HepG2 (cell line): ENCODE results near the gene IGF2BP1. TPM values are rescaled to one million over a fixed set of nuclear protein-coding genes. Genes with fewer than 3 reads are reported as not detected.

Source experiments
- ASH2L ChIP-seq: fragments of 300-600, 200-600 bp; sonication (generic); IDR thresholded peaks from 2 replicates; pipeline ENCODE4 v1.7.0; 2017; ENCODE audit warnings: low read depth, mild to moderate bottlenecking, moderate library complexity, mixed read lengths, low read length; ENCODE audit not compliant: insufficient read length
- DR1 ChIP-seq: sonication (generic); formaldehyde crosslinking; IDR thresholded peaks from 2 replicates; pipeline ENCODE4 v1.8.0; 2021; ENCODE audit warnings: mild to moderate bottlenecking, missing genetic modification reagents, inconsistent platforms
- FOXK1 ChIP-seq: sonication (generic); formaldehyde crosslinking; IDR thresholded peaks from 2 replicates; pipeline ENCODE4 v1.4.0; 2020; ENCODE audit warnings: low read depth, missing genetic modification reagents, borderline replicate concordance
- KAT2B ChIP-seq: fragments of 150-350 bp; IDR thresholded peaks from 2 replicates; pipeline ENCODE4 v1.6.1; 2014; ENCODE audit warnings: low read depth, low read length, borderline replicate concordance
- KAT7 ChIP-seq: IDR thresholded peaks from 2 replicates; pipeline ENCODE4 v1.6.1; 2018; ENCODE audit warnings: borderline replicate concordance, missing compliant biosample characterization
- RFX3 ChIP-seq: IDR thresholded peaks from 2 replicates; pipeline ENCODE4 v1.6.1; 2016; ENCODE audit warnings: missing biosample characterization, missing genetic modification reagents
- ZNF501 ChIP-seq: sonication (generic); formaldehyde crosslinking; IDR thresholded peaks from 2 replicates; pipeline ENCODE4 v1.5.1; 2020; ENCODE audit warnings: mild to moderate bottlenecking, moderate library complexity, missing genetic modification reagents
- ZNF644 ChIP-seq: IDR thresholded peaks from 2 replicates; pipeline ENCODE4 v1.6.1; 2016; ENCODE audit warnings: low read depth
- ZNF772 ChIP-seq: sonication (generic); formaldehyde crosslinking; IDR thresholded peaks from 2 replicates; pipeline ENCODE4 v1.5.0; 2020; ENCODE audit warnings: mild to moderate bottlenecking, missing genetic modification reagents
- ZNF850 ChIP-seq: sonication (generic); formaldehyde crosslinking; conservative IDR thresholded peaks from 2 replicates; pipeline ENCODE4 v1.9.0; 2021; ENCODE audit warnings: mild to moderate bottlenecking, missing genetic modification reagents
- polyA plus RNA-seq, 8 experiments: library from polyadenylated mRNA; depleted of rRNA in 3 of 8; stranded (reverse) in 7 of 8; unstranded in 1 of 8; fragments of >200 nt; fragmentation: Illumina TruSeq in 4 of 8; extraction: Trizol in 4 of 8; gene quantifications; 2 replicates each; pipeline versions ENCODE4 v1.2.1 to v1.2.3, GENCODE V29; 2011 to 2016; ENCODE audit warnings: low read depth in 4 of 8, missing spikeins in 1 of 8, mixed read lengths in 1 of 8; ENCODE audit not compliant: insufficient read depth in 1 of 8
- total RNA-seq, 5 experiments: library from RNA; depleted of rRNA; stranded (reverse); fragments of >200 nt; fragmentation: Illumina TruSeq; extraction: Trizol; gene quantifications; 2 replicates each; pipeline ENCODE4 v1.2.3, GENCODE V29; 2016; ENCODE audit warnings: low read depth in 1 of 5
- TF ChIP-seq, protein P1 (sequence below): IDR thresholded peaks from 2 replicates; pipeline ENCODE4 v1.6.1; 2016; ENCODE audit warnings: low read depth, control low read depth
- TF ChIP-seq, protein P2 (sequence below): sonication (generic); formaldehyde crosslinking; IDR thresholded peaks from 2 replicates; pipeline ENCODE4 v1.4.0; 2020; ENCODE audit warnings: missing genetic modification reagents, borderline replicate concordance
- TF ChIP-seq, protein P3 (sequence below), 2 experiments: sonication (generic) in 1 of 2; formaldehyde crosslinking in 1 of 2; IDR thresholded peaks; 2 replicates each; pipeline versions ENCODE4 v1.6.1 to v1.9.0; 2014 to 2022; ENCODE audit warnings: antibody characterized with exemption in 1 of 2, borderline replicate concordance in 1 of 2, inconsistent platforms in 1 of 2, low read depth in 1 of 2, missing genetic modification reagents in 1 of 2
- TF ChIP-seq, protein P4 (sequence below): sonication (generic); formaldehyde crosslinking; IDR thresholded peaks from 2 replicates; pipeline ENCODE4 v1.8.1; 2022; ENCODE audit warnings: mild to moderate bottlenecking, missing genetic modification reagents

Gene IGF2BP1
- total and polyA plus RNA-seq, 2 of the 13 experiments (the other 11 are each of a cell fraction or from before 2014, with no cell fraction given): 29.7 to 75.1 TPM

GRCh38 chr17:49079840-49080663 lies 82.9 kb downstream of the IGF2BP1 start (continued):
- TF ChIP-seq ZNF501 (no peak; the same call in none of the 2 replicates), KAT7 (peak; percentile 24; the same call in 1 of the 2 replicates), DR1 (no peak), ZNF644 (CRISPR knock-in tag) (no peak), RFX3 (no peak), KAT2B (no peak), ZNF850 (CRISPR knock-in tag) (no peak), ASH2L (peak; percentile 92), FOXK1 (CRISPR knock-in tag) (no peak), ZNF772 (CRISPR knock-in tag) (no peak)
- TF ChIP-seq, protein P1, sequence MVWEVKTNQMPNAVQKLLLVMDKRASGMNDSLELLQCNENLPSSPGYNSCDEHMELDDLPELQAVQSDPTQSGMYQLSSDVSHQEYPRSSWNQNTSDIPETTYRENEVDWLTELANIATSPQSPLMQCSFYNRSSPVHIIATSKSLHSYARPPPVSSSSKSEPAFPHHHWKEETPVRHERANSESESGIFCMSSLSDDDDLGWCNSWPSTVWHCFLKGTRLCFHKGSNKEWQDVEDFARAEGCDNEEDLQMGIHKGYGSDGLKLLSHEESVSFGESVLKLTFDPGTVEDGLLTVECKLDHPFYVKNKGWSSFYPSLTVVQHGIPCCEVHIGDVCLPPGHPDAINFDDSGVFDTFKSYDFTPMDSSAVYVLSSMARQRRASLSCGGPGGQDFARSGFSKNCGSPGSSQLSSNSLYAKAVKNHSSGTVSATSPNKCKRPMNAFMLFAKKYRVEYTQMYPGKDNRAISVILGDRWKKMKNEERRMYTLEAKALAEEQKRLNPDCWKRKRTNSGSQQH (CRISPR knock-in tag): no peak
- TF ChIP-seq, protein P2, sequence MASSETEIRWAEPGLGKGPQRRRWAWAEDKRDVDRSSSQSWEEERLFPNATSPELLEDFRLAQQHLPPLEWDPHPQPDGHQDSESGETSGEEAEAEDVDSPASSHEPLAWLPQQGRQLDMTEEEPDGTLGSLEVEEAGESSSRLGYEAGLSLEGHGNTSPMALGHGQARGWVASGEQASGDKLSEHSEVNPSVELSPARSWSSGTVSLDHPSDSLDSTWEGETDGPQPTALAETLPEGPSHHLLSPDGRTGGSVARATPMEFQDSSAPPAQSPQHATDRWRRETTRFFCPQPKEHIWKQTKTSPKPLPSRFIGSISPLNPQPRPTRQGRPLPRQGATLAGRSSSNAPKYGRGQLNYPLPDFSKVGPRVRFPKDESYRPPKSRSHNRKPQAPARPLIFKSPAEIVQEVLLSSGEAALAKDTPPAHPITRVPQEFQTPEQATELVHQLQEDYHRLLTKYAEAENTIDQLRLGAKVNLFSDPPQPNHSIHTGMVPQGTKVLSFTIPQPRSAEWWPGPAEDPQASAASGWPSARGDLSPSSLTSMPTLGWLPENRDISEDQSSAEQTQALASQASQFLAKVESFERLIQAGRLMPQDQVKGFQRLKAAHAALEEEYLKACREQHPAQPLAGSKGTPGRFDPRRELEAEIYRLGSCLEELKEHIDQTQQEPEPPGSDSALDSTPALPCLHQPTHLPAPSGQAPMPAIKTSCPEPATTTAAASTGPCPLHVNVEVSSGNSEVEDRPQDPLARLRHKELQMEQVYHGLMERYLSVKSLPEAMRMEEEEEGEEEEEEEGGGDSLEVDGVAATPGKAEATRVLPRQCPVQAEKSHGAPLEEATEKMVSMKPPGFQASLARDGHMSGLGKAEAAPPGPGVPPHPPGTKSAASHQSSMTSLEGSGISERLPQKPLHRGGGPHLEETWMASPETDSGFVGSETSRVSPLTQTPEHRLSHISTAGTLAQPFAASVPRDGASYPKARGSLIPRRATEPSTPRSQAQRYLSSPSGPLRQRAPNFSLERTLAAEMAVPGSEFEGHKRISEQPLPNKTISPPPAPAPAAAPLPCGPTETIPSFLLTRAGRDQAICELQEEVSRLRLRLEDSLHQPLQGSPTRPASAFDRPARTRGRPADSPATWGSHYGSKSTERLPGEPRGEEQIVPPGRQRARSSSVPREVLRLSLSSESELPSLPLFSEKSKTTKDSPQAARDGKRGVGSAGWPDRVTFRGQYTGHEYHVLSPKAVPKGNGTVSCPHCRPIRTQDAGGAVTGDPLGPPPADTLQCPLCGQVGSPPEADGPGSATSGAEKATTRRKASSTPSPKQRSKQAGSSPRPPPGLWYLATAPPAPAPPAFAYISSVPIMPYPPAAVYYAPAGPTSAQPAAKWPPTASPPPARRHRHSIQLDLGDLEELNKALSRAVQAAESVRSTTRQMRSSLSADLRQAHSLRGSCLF (CRISPR knock-in tag): no peak
- TF ChIP-seq, protein P3, sequence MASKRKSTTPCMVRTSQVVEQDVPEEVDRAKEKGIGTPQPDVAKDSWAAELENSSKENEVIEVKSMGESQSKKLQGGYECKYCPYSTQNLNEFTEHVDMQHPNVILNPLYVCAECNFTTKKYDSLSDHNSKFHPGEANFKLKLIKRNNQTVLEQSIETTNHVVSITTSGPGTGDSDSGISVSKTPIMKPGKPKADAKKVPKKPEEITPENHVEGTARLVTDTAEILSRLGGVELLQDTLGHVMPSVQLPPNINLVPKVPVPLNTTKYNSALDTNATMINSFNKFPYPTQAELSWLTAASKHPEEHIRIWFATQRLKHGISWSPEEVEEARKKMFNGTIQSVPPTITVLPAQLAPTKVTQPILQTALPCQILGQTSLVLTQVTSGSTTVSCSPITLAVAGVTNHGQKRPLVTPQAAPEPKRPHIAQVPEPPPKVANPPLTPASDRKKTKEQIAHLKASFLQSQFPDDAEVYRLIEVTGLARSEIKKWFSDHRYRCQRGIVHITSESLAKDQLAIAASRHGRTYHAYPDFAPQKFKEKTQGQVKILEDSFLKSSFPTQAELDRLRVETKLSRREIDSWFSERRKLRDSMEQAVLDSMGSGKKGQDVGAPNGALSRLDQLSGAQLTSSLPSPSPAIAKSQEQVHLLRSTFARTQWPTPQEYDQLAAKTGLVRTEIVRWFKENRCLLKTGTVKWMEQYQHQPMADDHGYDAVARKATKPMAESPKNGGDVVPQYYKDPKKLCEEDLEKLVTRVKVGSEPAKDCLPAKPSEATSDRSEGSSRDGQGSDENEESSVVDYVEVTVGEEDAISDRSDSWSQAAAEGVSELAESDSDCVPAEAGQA (IDR thresholded peaks at IDR 0.05; ENCODE audit: low read depth): no peak
- TF ChIP-seq, protein P3 (CRISPR knock-in tag; IDR thresholded peaks at IDR 0.05; ENCODE audit: borderline replicate concordance): no peak
- TF ChIP-seq, protein P4, sequence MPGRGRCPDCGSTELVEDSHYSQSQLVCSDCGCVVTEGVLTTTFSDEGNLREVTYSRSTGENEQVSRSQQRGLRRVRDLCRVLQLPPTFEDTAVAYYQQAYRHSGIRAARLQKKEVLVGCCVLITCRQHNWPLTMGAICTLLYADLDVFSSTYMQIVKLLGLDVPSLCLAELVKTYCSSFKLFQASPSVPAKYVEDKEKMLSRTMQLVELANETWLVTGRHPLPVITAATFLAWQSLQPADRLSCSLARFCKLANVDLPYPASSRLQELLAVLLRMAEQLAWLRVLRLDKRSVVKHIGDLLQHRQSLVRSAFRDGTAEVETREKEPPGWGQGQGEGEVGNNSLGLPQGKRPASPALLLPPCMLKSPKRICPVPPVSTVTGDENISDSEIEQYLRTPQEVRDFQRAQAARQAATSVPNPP: no peak
